SK-N-DZ (cell line): ENCODE results near the gene APBB1IP.
"Not testable (repeated sequence)": the region's sequence is repeated elsewhere in the genome, so short reads cannot be mapped to it uniquely, and the experiment has no call there.

ENCODE experiments used
- DNase-seq: peaks from one replicate; pipeline ENCODE4 v3.0.0-alpha.2; 2015; ENCODE audit warnings: low spot score

Gene APBB1IP

DNA sequence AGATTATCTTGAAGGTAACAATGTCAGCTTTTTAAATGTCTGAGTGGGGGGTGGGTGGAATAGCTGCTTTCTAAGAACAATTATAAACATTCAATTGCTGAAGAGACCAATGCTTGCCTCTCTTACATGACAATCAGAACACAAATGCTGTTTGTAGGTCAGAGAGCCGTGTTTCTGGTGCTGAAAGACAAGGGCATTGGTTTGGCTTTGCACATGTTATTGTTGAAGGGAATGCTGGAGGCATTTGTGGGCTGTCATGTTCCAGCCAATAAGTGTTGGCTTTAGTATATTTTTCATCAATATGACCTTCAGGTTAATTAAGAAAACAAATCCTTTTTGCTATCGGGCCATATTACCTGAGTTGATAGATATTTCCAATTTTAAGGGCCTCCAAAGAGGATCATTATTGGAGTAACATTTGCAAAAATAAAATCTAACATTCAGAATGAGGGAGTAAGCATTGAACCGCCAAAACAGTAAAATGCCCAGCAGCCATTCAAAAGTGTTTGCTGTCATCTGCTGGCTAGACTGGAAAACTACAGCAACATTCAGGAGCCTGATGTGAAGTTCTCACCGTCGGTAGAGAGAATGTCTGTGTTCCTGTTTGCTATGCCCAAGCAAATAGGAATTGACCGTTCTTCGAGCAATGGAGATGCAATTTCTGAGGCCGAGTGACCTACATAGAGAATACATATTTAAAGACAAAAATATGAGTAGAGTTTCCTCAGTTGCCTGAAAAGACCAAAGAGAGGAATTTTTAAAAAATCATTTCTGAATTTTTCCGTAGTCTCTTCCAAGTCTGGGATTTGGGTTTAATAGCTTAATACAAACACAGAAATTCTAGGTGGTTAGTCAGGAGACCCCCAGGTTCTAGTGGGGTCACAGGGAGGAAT is 118.9 kb downstream of the APBB1IP start:
- DNase-seq = peak; percentile 7

DNA sequence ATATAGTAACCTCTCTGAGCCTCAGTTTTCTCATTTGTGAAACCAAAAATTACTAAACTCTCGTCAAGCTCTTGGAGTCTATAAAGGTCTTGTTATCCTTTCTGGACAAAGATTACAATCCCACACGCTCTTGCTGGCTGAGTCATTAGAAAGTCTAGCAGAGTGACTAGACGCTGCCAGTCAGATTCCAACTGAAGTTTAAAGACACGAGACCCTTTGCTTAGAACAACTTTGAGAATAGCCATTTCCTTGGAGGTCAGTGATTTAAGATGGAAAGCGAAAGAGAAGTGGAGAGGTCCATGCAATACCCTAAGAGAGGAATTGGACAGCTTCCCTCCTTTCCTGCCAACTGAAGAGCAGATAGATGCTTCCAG is 119.5 kb downstream of the APBB1IP start:
- no peak for DNase-seq

GRCh38 chr10:26566525-26567350 is 128.6 kb downstream of the APBB1IP start:
- no peak for DNase-seq

GRCh38 chr10:26567351-26567721 is 129.2 kb downstream of the APBB1IP start:
- no peak for DNase-seq

GRCh38 chr10:26571655-26572054 is 133.5 kb downstream of the APBB1IP start:
- no peak for DNase-seq

GRCh38 chr10:26573674-26574073 is 135.5 kb downstream of the APBB1IP start:
- DNase-seq = no peak

DNA sequence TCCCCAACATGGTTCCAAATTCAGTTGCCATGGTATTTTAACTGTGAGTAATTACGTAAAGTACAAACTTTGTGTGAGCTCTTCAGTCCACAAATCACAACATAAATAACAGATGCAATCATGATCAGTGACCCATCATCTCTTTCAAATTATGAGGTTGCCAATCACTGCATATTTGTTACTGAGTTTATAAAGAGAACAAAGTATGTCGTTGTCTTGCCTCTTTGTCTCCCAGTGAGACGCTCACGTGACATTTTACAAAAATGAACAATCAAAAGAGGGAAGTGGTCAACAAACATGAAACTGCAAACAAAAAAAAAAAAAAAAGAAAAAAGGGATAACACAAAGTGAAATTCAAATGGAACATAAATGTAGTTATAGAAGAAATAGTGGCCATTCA is 136.6 kb downstream of the APBB1IP start:
- DNase-seq = no peak

- not testable (repeated sequence) for DNase-seq
Measured at GRCh38 chr10:26578371-26578770, 140.2 kb downstream of the APBB1IP start.

GRCh38 chr10:26579256-26580063 is 141.3 kb downstream of the APBB1IP start:
- no peak for DNase-seq

DNA sequence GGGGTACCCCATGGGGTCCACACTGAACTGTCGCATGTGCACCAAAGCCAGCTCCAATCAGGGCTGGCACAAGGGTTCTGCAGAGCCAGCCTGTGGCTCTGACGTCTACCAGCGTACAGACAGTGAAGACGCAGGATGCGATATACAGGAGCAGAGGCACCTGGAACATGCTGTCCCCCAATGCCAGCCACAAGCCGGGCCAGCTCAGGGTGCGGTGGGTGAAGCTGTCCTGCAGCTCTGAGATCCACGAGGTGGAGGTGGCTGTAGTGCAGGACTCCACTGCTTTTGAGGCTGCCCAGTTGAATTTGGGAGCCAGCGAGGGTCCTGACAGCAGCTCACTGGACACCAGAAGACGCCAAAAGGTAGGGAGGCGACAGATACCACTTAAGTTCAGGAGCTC is 148.1 kb downstream of the APBB1IP start:
- no peak for DNase-seq

GRCh38 chr10:26588611-26589010 is 150.5 kb downstream of the APBB1IP start:
- no peak for DNase-seq

- DNase-seq = not testable (repeated sequence)
Measured at GRCh38 chr10:26589813-26590212, 151.7 kb downstream of the APBB1IP start.

DNA sequence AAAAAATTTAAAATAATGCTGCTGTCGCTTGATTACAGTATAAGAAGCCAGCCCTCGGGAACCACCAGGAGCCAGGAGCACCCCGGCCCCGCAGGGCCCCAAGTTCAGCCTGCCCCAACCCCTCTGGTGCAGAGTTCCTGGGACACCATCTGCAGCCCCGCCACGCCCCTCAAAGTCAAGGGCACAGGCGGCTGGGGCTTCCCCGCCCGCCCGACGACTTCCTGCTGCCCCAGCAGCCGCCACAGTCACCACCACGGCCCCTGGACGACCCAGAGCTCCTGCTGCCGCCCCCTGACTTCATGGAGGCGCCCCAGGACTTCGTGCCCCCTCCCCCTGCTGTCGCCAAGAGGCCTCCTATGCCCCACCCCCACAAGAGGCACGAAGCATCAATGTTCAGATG is 155.8 kb downstream of the APBB1IP start:
- no peak for DNase-seq

GRCh38 chr10:26603283-26603682 is 165.1 kb downstream of the APBB1IP start:
- DNase-seq = not testable (repeated sequence)

- DNase-seq = not testable (repeated sequence)
Measured at GRCh38 chr10:26604320-26605093, 166.4 kb downstream of the APBB1IP start.

DNA sequence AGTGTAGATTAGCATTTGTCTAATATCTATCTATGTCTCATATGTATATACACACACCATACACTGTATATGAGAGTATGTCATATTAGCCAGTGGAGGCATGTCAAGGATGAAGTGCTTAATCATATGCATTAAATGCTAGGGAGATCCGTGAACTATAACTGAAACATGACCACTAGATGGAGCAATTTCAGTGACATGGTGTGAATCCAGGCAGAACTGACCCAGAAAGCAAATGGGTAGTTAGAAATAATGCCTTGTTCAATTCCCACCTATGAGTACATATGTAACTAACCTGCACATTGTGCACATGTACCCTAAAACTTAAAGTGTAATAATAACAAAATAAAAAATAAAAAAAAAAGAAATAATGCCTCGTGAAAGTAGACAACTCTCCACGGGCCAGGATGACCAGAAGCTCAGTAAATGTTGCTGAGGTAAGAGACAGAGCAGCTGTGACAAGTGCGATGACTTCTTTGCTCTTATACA is 168.3 kb downstream of the APBB1IP start:
- DNase-seq = not testable (repeated sequence)

GRCh38 chr10:26612151-26612915 is 174.2 kb downstream of the APBB1IP start:
- DNase-seq = no peak
